GM12801 (cell line): Measurements from ENCODE around the gene ADRB2.

Experiments used
- CTCF ChIP-seq: IDR thresholded peaks from one replicate; pipeline ENCODE4 v1.5.1; 2011; ENCODE audit warnings: control low read depth; ENCODE audit not compliant: insufficient read length; ENCODE audit errors: extremely low read depth

The ADRB2 gene

GRCh38 chr5:148805326-148806290 is 20.8 kb upstream of the ADRB2 start:
- no peak for TF ChIP-seq CTCF

DNA sequence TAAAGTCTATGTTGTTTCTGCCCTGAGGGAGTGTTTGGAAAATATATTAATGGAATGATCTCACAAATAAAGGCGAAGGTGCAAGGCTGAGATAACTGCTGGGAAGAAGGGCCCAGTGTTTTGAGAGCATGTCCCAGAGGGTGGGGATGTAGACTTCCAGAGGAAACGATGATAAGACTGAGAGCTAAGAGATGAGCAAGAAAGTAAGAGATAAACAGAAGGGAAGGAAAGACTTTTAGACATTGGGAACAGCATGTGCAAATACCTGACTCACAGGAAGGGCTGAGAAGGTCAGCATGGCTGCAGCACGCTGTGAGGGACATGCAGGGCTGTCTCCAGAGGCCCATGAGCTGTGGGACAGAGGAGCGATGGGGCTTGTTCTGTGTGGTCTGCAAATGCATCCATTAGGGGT is 19.9 kb upstream of the ADRB2 start:
- TF ChIP-seq CTCF = no peak

DNA sequence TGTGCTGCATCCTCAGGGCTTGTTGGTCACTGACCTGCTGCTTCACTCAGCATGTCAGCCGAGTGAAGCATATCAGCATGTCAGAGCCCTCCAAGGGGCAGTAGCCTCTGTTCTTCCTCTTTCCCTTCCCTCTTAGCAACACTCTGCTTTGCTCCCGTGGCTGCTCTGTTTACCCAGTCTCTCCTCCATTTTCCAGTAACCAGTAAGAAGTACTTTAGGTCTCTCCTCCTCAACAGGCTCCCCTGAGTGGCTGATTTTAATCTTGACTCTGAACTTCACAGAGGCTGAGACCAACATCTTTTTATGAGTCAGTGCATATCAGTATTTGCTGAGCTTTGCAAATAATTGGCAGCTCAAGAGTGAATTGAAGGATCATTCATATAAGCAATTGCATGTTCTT is 18.6 kb upstream of the ADRB2 start:
- no peak for TF ChIP-seq CTCF

DNA sequence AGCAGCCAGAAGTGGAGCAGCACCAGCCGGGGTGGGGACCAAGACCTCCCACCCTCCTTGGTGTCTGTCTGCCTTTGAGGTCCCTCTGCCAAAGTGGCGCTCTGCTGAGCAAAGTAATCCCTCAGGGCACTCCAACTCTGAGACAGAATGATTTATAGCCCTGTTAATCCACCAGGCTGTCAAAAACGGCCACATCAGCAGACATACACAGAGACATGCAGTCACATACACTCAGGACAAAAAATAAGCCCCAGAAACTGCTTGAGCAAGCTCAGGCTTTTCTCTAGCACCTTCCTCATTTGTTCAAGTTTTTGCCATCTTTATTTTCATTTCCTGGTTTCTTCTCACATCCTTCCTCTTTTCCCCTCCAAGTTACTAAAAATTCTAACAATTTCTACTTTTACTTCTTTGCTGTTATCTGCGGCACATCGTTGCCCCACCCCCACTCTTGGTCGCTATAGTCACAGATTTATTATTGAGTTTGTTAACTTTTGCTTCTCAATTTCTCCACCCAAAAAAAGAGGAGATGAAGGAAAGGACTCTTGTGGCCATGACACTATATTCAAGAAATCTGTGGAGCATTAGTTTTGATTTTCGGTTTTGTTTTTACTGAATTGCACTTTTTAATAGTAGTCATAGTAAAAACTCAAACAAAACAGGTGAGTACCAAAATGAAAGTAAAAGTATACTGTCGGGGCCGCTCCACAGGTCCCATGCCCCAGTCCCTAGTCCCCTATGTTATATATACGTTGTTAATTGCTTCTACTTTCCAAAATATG is 17.4 kb upstream of the ADRB2 start:
- no peak for TF ChIP-seq CTCF

- no peak for TF ChIP-seq CTCF
Measured at GRCh38 chr5:148809781-148810524, 16.5 kb upstream of the ADRB2 start.

GRCh38 chr5:148810823-148811222 is 15.6 kb upstream of the ADRB2 start:
- no peak for TF ChIP-seq CTCF

GRCh38 chr5:148811756-148812155 is 14.7 kb upstream of the ADRB2 start:
- no peak for TF ChIP-seq CTCF
